Liver (tissue), 3 donors: Measurements from ENCODE around the gene TBCD.

ENCODE experiments used
- GABPA ChIP-seq, 2 donors: IDR thresholded peaks in 1 of 2; conservative IDR thresholded peaks in 1 of 2; 2 replicates each; pipeline ENCODE4 v1.6.1; 2016; ENCODE audit warnings: antibody characterized with exemption in 2 of 2, mild to moderate bottlenecking in 1 of 2, moderate library complexity in 1 of 2
- RAD21 ChIP-seq, 2 donors: IDR thresholded peaks; 2 replicates each; pipeline ENCODE4 v1.6.1; 2016; ENCODE audit warnings: antibody characterized with exemption in 2 of 2, mild to moderate bottlenecking in 2 of 2
- REST ChIP-seq: IDR thresholded peaks from 2 replicates; pipeline ENCODE4 v1.6.1; 2016; ENCODE audit warnings: antibody characterized with exemption, mild to moderate bottlenecking
- SP1 ChIP-seq: IDR thresholded peaks from 2 replicates; pipeline ENCODE4 v1.6.1; 2018; ENCODE audit warnings: antibody characterized with exemption, mild to moderate bottlenecking
- TAF1 ChIP-seq: conservative IDR thresholded peaks from 2 replicates; pipeline ENCODE4 v1.6.1; 2016; ENCODE audit warnings: antibody characterized with exemption, mild to moderate bottlenecking
- YY1 ChIP-seq: IDR thresholded peaks from 2 replicates; pipeline ENCODE4 v1.6.1; 2016; ENCODE audit warnings: antibody characterized with exemption, mild to moderate bottlenecking
- TF ChIP-seq, protein P1 (sequence below): fragments of 150-350 bp; IDR thresholded peaks from 2 replicates; pipeline ENCODE4 v1.5.1; 2017; ENCODE audit warnings: improper control_type of control experiment, low read depth, low read length; ENCODE audit not compliant: missing input control
- TF ChIP-seq, protein P2 (sequence below): IDR thresholded peaks from 2 replicates; pipeline ENCODE4 v1.6.1; 2016; ENCODE audit warnings: antibody characterized with exemption
- TF ChIP-seq, protein P3 (sequence below): IDR thresholded peaks from 2 replicates; pipeline ENCODE4 v1.6.1; 2016; ENCODE audit warnings: antibody characterized with exemption
- donor health status: healthy.
- donor health status: healthy.

DNA sequence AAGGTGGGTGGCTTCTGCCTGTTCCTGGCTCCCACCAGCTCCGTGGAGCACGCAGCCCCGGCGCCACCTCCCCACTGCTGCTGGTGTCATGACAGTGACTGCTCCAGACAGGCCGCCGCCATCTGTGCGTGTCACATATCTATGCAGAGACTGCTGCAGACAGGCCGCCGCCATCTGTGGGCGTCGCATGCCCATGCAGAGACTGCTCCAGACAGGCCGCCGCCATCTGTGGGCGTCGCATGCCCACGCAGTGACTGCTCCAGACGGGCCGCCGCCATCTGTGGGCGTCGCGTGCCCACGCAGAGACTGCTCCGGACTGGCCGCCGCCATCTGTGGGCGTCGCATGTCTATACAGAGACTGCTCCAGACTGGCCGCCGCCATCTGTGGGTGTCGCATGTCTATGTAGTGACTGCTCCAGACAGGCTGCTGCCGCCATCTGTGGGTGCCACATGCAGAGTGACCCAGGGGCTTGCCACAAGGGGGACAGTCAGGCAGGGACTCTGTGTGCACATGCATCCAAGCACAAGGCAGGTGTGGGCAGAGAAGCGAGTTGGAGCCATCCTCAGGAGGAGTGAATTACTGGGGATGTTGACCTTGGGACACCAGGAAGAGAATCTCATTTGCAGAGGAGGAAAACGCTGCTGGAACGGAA lies 38.7 kb upstream of the TBCD start:
- TF ChIP-seq, protein P1, sequence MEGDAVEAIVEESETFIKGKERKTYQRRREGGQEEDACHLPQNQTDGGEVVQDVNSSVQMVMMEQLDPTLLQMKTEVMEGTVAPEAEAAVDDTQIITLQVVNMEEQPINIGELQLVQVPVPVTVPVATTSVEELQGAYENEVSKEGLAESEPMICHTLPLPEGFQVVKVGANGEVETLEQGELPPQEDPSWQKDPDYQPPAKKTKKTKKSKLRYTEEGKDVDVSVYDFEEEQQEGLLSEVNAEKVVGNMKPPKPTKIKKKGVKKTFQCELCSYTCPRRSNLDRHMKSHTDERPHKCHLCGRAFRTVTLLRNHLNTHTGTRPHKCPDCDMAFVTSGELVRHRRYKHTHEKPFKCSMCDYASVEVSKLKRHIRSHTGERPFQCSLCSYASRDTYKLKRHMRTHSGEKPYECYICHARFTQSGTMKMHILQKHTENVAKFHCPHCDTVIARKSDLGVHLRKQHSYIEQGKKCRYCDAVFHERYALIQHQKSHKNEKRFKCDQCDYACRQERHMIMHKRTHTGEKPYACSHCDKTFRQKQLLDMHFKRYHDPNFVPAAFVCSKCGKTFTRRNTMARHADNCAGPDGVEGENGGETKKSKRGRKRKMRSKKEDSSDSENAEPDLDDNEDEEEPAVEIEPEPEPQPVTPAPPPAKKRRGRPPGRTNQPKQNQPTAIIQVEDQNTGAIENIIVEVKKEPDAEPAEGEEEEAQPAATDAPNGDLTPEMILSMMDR = no peak
- TF ChIP-seq GABPA (IDR thresholded peaks at IDR 0.05 in 1 of 2, conservative IDR thresholded peaks at IDR 0.05 in 1 of 2) = no peak
- TF ChIP-seq REST = no peak
- no peak for TF ChIP-seq TAF1
- no peak for TF ChIP-seq RAD21 (IDR thresholded peaks at IDR 0.05)
- TF ChIP-seq, protein P2, sequence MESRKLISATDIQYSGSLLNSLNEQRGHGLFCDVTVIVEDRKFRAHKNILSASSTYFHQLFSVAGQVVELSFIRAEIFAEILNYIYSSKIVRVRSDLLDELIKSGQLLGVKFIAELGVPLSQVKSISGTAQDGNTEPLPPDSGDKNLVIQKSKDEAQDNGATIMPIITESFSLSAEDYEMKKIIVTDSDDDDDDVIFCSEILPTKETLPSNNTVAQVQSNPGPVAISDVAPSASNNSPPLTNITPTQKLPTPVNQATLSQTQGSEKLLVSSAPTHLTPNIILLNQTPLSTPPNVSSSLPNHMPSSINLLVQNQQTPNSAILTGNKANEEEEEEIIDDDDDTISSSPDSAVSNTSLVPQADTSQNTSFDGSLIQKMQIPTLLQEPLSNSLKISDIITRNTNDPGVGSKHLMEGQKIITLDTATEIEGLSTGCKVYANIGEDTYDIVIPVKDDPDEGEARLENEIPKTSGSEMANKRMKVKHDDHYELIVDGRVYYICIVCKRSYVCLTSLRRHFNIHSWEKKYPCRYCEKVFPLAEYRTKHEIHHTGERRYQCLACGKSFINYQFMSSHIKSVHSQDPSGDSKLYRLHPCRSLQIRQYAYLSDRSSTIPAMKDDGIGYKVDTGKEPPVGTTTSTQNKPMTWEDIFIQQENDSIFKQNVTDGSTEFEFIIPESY = no peak
- no peak for TF ChIP-seq SP1
- TF ChIP-seq YY1 = no peak
- TF ChIP-seq, protein P3, sequence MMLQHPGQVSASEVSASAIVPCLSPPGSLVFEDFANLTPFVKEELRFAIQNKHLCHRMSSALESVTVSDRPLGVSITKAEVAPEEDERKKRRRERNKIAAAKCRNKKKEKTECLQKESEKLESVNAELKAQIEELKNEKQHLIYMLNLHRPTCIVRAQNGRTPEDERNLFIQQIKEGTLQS = no peak
